ENCODE data around the gene UBE4A.
A peak's percentile ranks its signal among the peaks of the same experiment; 100 is the strongest.

UBE4A gene

DNA sequence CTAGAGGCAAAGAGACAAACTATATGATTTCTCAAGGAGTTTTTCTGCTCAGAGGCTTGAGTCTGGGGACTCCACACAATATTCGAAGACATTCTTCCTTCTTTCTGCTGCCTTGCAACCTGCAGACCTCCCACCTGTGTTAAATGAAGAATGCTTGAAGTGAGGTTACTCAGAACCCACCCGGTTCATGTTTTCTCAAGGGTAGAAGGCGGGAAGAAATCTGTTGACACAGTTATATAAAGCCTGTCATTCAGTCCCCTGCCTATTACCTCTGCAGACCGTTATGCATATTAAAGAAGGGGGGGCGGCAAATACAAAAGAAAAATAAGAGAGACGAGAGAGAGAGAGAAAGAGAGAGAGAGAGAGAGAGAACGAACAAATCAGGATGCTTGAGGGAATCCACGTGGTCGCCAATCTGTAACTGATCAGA lies 74.7 kb downstream of the UBE4A start:
- H3K27ac ChIP-seq (ENCODE audit: low read depth, low read length): no peak overlapping the region
- H3K4me3 ChIP-seq (ENCODE audit: low read depth in 1 of 2, low read length in 2 of 2): peak overlapping the region; percentile 79 to 92
- no peak overlapping the region for H3K9ac ChIP-seq (ENCODE audit: low read length)
- H3K4me1 ChIP-seq (ENCODE audit: insufficient read depth, low read length): peaks cover 22% of the 10 kb centered on the region
- H3K27me3 ChIP-seq (ENCODE audit: control insufficient read depth in 1 of 2, insufficient read depth in 2 of 2, low read length in 2 of 2): no peaks in the 10 kb centered on the region
- H3K9me3 ChIP-seq (ENCODE audit: low read length): no peaks in the 10 kb centered on the region
- no peaks in the 10 kb centered on the region for H3K36me3 ChIP-seq (ENCODE audit: insufficient read depth, low read length)

DNA sequence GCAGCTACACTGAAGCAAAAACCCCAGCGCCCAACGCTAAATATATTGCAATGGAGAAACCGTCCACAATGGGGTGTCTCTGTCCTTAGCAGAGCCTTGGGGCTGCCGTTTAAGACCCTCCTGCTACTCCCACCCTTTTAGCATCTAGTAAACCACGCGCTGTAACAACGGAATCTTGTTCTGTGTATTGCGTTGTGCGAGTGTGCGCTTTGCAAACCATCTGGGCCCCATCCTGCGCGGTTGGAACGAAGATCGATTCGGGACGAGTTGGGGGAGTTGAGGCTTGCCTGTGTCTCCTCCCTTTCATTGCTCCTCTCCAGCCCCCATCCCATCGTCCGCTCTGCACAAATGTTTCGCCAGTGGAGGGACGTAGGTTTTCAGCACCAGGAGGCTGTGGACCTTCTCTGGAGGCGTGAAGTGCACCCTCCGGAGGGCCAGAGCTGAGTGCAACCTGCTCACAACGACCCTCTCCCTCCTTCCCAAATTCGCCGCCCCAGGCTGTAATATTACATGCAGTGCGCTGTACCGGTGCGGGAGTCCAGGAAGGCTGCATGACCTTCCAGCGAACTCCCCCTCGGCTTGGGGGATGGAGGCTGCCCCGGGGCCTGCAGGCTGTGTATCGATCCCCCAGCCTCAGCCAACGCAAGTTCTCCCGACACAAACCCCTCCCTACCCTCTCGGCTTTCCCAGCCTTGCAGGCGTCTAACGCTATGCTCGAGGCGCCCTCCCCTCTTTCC lies 75.3 kb downstream of the UBE4A start:
- H3K27ac ChIP-seq (ENCODE audit: low read depth, low read length): peak overlapping the region; percentile 89

GRCh38 chr11:118435290-118435892 lies 76.0 kb downstream of the UBE4A start:
- H3K27me3 ChIP-seq (ENCODE audit: control insufficient read depth in 1 of 2, insufficient read depth in 2 of 2, low read length in 2 of 2): no peaks in the 10 kb centered on the region
- no peaks in the 10 kb centered on the region for H3K9me3 ChIP-seq (ENCODE audit: low read length)
- no peak overlapping the region for H3K9ac ChIP-seq (ENCODE audit: low read length)
- peaks cover 35% of the 10 kb centered on the region for H3K4me1 ChIP-seq (ENCODE audit: insufficient read depth, low read length)
- H3K27ac ChIP-seq (ENCODE audit: low read depth, low read length): peak overlapping the region; percentile 89
- H3K4me3 ChIP-seq (ENCODE audit: low read depth in 1 of 2, low read length in 2 of 2): peak overlapping the region; percentile 79 to 92
- no peaks in the 10 kb centered on the region for H3K36me3 ChIP-seq (ENCODE audit: insufficient read depth, low read length)

More for the DNA sequence above, 75.3 kb downstream of the UBE4A start:
- Histone ChIP-seq H3K36me3 (ENCODE audit: insufficient read depth, low read length) (no peaks in the 10 kb centered on the region), H3K9me3 (ENCODE audit: low read length) (no peaks in the 10 kb centered on the region), H3K9ac (ENCODE audit: low read length) (no peak overlapping the region), H3K4me1 (ENCODE audit: insufficient read depth, low read length) (peaks cover 28% of the 10 kb centered on the region), H3K27me3 (ENCODE audit: control insufficient read depth in 1 of 2, insufficient read depth in 2 of 2, low read length in 2 of 2) (no peaks in the 10 kb centered on the region), H3K4me3 (ENCODE audit: low read depth in 1 of 2, low read length in 2 of 2) (peak overlapping the region; percentile 79 to 92)

DNA sequence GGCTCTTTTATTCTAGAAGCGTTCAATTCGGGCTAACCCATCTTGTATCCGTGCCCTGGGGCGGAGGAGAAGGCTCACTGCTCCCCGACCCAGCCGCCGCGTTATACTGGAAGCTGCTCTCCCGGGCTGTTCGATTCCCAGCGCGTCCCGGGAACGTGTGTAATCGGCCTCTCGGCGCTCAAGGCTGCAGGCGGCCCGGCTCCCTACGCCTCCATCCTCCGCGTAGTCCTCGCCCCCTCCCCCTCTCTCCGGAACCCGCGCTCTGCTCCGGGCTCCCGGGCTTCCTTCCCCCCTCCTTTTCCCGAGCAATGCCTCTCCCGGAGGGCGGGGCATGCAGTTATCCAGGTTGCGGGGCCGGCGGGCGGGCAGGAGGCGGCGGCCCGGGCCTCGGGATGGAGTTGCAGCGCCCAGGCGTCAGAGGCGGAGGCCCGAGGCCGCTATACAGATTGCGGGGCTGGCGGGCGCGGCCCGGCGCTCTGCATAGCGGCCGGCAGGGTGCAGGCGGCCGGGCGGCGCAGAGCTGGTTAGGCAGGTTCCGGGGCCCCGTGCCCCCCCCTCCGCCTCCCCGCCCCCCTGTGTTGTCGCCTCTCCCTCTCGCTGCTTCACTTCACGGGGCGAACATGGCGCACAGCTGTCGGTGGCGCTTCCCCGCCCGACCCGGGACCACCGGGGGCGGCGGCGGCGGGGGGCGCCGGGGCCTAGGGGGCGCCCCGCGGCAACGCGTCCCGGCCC lies 76.7 kb downstream of the UBE4A start, which contains the start of gene KMT2A:
KMT2A (plus strand) TSS at position 600 of the 732 bp plus-strand sequence; CDS start at position 621, 21 bp downstream.
- Histone ChIP-seq H3K9ac (ENCODE audit: low read length) (peak within 1 kb of the TSS; percentile 51), H3K36me3 (ENCODE audit: insufficient read depth, low read length) (no peaks in the 10 kb centered on the region), H3K27me3 (ENCODE audit: control insufficient read depth in 1 of 2, insufficient read depth in 2 of 2, low read length in 2 of 2) (no peaks in the 10 kb centered on the region), H3K9me3 (ENCODE audit: low read length) (no peaks in the 10 kb centered on the region), H3K4me1 (ENCODE audit: insufficient read depth, low read length) (peaks cover 41% of the 10 kb centered on the region), H3K4me3 (ENCODE audit: low read depth in 1 of 2, low read length in 2 of 2) (peak within 1 kb of the TSS; percentile 79 to 92), H3K27ac (ENCODE audit: low read depth, low read length) (peak within 1 kb of the TSS; percentile 89)

- H3K9me3 ChIP-seq (ENCODE audit: low read length): no peaks in the 10 kb centered on the region
- H3K9ac ChIP-seq (ENCODE audit: low read length): peak overlapping the region; percentile 51
- H3K4me3 ChIP-seq (ENCODE audit: low read depth in 1 of 2, low read length in 2 of 2): peak overlapping the region; percentile 70 to 92
- peak overlapping the region; percentile 89 for H3K27ac ChIP-seq (ENCODE audit: low read depth, low read length)
- peaks cover 48% of the 10 kb centered on the region for H3K4me1 ChIP-seq (ENCODE audit: insufficient read depth, low read length)
- H3K36me3 ChIP-seq (ENCODE audit: insufficient read depth, low read length): no peaks in the 10 kb centered on the region
- H3K27me3 ChIP-seq (ENCODE audit: control insufficient read depth in 1 of 2, insufficient read depth in 2 of 2, low read length in 2 of 2): no peaks in the 10 kb centered on the region
Measured at GRCh38 chr11:118436639-118437207, 77.3 kb downstream of the UBE4A start.

GRCh38 chr11:118437208-118438125 lies 78.1 kb downstream of the UBE4A start:
- H3K9ac ChIP-seq (ENCODE audit: low read length): peak overlapping the region; percentile 51
- no peaks in the 10 kb centered on the region for H3K9me3 ChIP-seq (ENCODE audit: low read length)
- H3K4me3 ChIP-seq (ENCODE audit: low read depth in 1 of 2, low read length in 2 of 2): peak overlapping the region; percentile 70 to 92
- H3K36me3 ChIP-seq (ENCODE audit: insufficient read depth, low read length): no peaks in the 10 kb centered on the region
- H3K27ac ChIP-seq (ENCODE audit: low read depth, low read length): peak overlapping the region; percentile 89
- no peaks in the 10 kb centered on the region for H3K27me3 ChIP-seq (ENCODE audit: control insufficient read depth in 1 of 2, insufficient read depth in 2 of 2, low read length in 2 of 2)
- peaks cover 54% of the 10 kb centered on the region for H3K4me1 ChIP-seq (ENCODE audit: insufficient read depth, low read length)

GRCh38 chr11:118438314-118438931 lies 79.0 kb downstream of the UBE4A start:
- no peaks in the 10 kb centered on the region for H3K9me3 ChIP-seq (ENCODE audit: low read length)
- peaks cover 63% of the 10 kb centered on the region for H3K4me1 ChIP-seq (ENCODE audit: insufficient read depth, low read length)
- peak overlapping the region; percentile 70 to 92 for H3K4me3 ChIP-seq (ENCODE audit: low read depth in 1 of 2, low read length in 2 of 2)
- H3K27ac ChIP-seq (ENCODE audit: low read depth, low read length): peak overlapping the region; percentile 89
- no peaks in the 10 kb centered on the region for H3K27me3 ChIP-seq (ENCODE audit: control insufficient read depth in 1 of 2, insufficient read depth in 2 of 2, low read length in 2 of 2)
- no peaks in the 10 kb centered on the region for H3K36me3 ChIP-seq (ENCODE audit: insufficient read depth, low read length)
- H3K9ac ChIP-seq (ENCODE audit: low read length): peak overlapping the region; percentile 51

GRCh38 chr11:118439646-118440045 lies 80.2 kb downstream of the UBE4A start:
- H3K4me1 ChIP-seq (ENCODE audit: insufficient read depth, low read length): peaks cover 62% of the 10 kb centered on the region
- H3K27ac ChIP-seq (ENCODE audit: low read depth, low read length): no peak overlapping the region
- H3K36me3 ChIP-seq (ENCODE audit: insufficient read depth, low read length): no peaks in the 10 kb centered on the region
- H3K27me3 ChIP-seq (ENCODE audit: control insufficient read depth in 1 of 2, insufficient read depth in 2 of 2, low read length in 2 of 2): no peaks in the 10 kb centered on the region
- no peaks in the 10 kb centered on the region for H3K9me3 ChIP-seq (ENCODE audit: low read length)
- no peak overlapping the region for H3K9ac ChIP-seq (ENCODE audit: low read length)
- H3K4me3 ChIP-seq (ENCODE audit: low read depth in 1 of 2, low read length in 2 of 2): no peak overlapping the region

DNA sequence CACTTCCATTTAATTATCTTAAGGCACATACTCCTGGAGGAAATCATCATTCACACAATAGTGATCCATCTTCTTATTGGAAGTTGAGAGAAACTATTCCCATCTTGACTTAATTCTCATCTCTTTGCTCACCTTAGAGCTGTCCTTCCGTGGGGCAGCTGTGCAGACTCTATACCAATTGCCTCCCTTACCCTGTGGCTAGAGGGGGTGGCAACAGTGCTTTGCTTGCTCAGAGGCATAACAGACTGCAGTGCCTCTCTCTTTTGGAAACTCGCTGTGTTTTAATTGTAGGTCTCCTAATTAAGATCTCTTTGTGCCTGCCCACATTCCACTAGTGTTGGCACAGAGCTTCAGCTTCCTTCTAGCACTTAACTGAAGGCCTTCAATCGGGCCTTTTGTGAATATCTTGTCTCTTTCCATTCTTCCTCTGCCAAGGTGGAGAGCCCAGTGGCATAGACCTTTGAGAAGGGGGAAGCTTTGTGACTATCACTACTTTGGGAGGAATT lies 82.4 kb downstream of the UBE4A start:
- Histone ChIP-seq H3K9me3 (ENCODE audit: low read length) (no peaks in the 10 kb centered on the region), H3K27ac (ENCODE audit: low read depth, low read length) (no peak overlapping the region), H3K4me1 (ENCODE audit: insufficient read depth, low read length) (peaks cover 62% of the 10 kb centered on the region), H3K4me3 (ENCODE audit: low read depth in 1 of 2, low read length in 2 of 2) (no peak overlapping the region), H3K9ac (ENCODE audit: low read length) (no peak overlapping the region), H3K27me3 (ENCODE audit: control insufficient read depth in 1 of 2, insufficient read depth in 2 of 2, low read length in 2 of 2) (no peaks in the 10 kb centered on the region), H3K36me3 (ENCODE audit: insufficient read depth, low read length) (no peaks in the 10 kb centered on the region)

DNA sequence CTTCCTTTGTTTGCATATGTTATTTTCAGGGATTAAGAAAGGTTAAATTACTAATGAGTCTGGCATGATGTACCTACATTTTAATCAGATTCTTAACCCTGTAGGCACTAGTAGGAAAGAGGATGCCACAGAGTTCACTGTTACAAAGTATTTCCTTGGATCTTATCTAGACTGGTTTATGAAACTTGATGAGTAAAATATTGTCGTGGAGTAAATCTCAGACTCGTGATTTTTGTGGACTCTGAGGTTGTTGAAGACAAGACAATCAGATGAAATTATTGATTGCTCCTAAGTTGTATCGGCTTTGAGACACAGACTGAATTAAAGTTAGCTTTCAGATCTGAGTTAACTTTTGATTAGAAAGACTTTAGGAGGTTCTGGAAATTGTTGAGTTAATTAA lies 82.9 kb downstream of the UBE4A start:
- H3K9ac ChIP-seq (ENCODE audit: low read length): no peak overlapping the region
- H3K4me1 ChIP-seq (ENCODE audit: insufficient read depth, low read length): peaks cover 62% of the 10 kb centered on the region
- H3K27me3 ChIP-seq (ENCODE audit: control insufficient read depth in 1 of 2, insufficient read depth in 2 of 2, low read length in 2 of 2): no peaks in the 10 kb centered on the region
- no peaks in the 10 kb centered on the region for H3K9me3 ChIP-seq (ENCODE audit: low read length)
- H3K27ac ChIP-seq (ENCODE audit: low read depth, low read length): no peak overlapping the region
- no peaks in the 10 kb centered on the region for H3K36me3 ChIP-seq (ENCODE audit: insufficient read depth, low read length)
- H3K4me3 ChIP-seq (ENCODE audit: low read depth in 1 of 2, low read length in 2 of 2): no peak overlapping the region

Data from muscle layer of colon (tissue), 2 donors.